T-helper 1 cell treated with Interleukin-12 subunit alpha and Interleukin-12 subunit beta and Interleukin-4 antibody, amounts not matched to agents 30 ng/mL and 1 ng/mL, for 36 hours (primary cell): ENCODE measurements around the gene CD28. TPM values are rescaled to one million over a fixed set of nuclear protein-coding genes. Genes with fewer than 3 reads are reported as not detected.

Experiments used
- intact Hi-C: fragments of 100-400 bp; cut with micrococcal nuclease; formaldehyde crosslinking; loops from one replicate; pipeline ENCODE4 v1.15.1; 2024
- total RNA-seq: library from RNA; stranded (reverse); gene quantifications from 2 replicates; pipeline ENCODE4 v1.2.3, GENCODE V29; 2022

CD28 gene
- total RNA-seq: 124 and 128 TPM in 2 replicates

- intact Hi-C loops: loop anchor here (1.0 to 5.0 kb wide), 13 partner anchors 24 to 1439 kb away; partner anchors contain the start of genes BMPR2, CARF, CYP20A1 and NBEAL1
Observed at GRCh38 chr2:203706403-203706802, at the start of gene CD28. TSS of gene CD28 (plus strand) at chr2:203706639. CDS start at chr2:203706697, 58 bp downstream.

GRCh38 chr2:203659331-203660049 is 46.9 kb upstream of the CD28 start:
- intact Hi-C loops: loop anchor here (2.0 kb wide), 1 partner anchor 61 kb away; no protein-coding TSS in a partner anchor

DNA sequence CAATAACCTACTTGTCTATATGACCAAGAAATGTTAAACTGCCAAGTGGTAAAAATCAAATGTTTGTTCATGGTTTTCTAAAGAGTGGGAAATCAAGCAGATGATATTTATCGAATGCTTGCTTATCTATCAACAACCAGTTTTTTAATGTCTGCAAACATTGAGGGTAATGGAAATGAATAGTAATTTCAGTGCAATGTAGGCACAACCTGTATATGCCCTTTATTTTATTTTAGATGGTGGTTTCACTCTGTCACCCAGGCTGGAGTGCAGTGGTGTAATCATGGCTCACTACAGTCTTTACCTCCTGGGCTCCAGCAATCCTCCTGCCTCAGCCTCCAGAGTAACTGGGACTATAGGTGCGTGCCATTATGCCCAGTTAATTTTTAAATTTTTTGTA is 46.0 kb upstream of the CD28 start:
- intact Hi-C loops: loop anchor here (2.0 kb wide), 1 partner anchor 62 kb away; no protein-coding TSS in a partner anchor

GRCh38 chr2:203661279-203661908 is 45.0 kb upstream of the CD28 start:
- intact Hi-C loops: loop anchor here (2.0 kb wide), 1 partner anchor 63 kb away; no protein-coding TSS in a partner anchor

DNA sequence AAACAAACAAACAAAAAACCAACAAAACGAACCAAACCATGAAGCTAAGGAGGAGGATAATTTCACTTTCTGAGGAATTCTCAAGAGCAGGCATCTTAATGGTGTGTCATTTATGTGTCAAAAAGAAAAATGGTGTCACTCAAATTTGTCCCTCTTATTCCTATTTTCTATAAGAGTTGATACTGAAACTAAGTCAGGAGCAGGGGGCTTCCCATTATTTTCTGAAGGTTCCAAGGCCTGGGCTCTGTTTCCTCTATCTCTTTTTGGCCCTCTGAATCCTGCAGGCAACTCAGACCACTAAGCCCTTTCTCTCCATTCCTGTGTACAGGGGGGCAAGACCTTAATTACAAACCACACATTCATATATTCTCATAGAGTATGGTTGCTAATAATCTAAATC is 44.0 kb upstream of the CD28 start:
- intact Hi-C loops: no loop called here

DNA sequence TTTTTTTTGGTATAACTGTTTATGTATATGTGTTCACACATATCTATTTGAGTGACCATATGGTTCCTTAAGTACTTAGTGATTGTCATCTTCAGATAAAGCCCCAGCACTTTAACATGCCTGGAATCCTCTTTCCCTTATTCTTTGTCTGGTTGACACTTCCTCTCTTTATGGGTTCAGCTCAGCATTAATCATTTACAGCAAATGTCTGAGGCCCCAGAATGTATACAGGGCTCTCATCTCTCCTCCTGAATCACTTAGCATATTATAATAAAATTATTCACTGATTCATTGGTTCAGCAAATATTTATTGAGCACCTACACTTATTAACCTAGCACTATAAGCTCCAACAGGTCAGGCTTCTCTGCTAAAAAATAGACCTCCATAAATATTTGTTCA is 43.5 kb upstream of the CD28 start:
- intact Hi-C loops: no loop called here

DNA sequence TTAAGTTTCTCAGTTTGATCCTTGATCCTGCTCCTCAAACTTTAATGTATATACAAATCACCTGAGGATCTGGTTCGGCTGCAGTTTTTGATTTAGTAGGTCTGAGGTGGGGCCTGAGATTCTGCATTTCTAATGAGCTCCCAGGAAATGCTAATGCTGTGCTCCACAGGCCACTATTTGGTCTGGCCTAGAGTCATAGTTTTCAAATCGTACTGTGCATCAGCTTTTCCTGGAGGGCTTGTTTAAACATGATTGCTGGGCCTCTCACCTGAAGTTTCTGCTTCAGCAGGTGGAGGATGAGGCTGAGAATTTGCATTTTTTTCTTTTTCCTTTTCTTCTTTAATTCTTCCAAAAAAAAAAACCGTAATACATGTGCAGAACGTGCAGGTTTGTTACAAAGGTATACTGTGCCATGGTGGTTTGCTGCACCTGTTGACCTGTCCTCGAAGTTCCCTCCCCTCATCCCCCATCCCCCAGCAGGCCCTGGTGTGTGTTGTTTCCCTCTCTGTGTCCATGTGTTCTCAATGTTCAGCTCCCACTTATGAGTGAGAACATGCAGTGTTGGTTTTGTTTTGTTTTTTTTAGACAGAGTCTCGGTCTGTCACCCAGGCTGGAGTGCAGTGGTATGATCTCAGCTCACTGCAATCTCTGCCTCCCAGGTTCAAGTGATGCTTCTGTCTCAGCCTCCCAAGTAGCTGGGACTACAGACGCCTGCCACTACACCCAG is 42.2 kb upstream of the CD28 start:
- intact Hi-C loops: no loop called here

DNA sequence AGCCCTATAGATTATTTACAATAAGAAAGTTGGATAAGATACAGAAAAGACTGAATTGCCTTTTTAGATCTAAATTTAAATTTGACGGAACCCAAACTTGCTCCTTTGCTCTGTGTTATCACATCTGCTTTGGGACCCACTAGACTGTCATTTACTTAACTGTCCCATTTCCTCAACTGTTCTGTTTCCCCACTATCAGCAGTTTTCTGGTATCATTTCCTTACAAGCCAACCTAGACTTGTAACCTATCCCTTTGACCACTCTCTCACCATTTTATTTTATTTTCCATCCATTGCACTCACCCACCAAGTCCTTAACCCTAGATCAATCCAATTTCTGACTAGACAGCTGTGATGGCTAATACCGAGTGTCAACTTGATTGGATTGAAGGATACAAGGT is 38.6 kb upstream of the CD28 start:
- intact Hi-C loops: no loop called here

DNA sequence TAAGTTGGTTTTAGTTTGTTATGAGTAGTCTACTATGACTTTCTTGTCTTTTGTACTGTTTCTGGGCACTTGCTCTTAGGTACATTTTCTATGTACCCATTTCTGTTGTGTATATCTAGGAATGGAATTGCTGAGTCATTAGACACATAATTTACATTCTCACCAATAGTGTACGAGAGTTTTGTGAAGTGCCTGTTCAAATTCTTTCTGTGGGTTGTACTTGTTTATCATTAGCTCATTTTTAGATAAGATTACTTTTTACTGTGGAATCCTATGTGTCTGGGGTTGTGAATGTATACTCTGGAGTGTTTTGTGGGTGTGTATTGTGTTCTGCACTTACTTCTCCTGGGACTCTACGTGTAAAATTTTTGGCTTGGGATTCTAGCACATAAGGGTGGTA is 36.6 kb upstream of the CD28 start:
- intact Hi-C loops: no loop called here

DNA sequence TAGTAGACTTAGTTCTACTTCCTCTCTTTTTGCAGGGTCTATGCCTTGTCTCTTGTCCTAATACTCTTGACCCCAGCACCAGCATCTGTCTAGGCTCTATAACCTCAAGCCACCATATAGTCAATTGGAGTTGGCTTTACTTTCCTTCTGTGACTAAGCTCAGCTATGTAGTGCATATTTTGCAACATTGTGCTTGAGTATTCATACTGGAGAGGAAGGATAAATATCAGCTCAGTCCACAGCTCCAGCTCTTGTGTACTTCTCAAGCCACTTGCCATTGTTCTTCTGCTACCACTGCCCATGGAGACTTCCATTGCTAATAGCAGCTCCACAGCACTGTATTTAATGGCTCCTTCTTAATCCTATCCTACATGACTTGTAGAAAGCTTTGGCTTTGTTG is 35.5 kb upstream of the CD28 start:
- intact Hi-C loops: no loop called here

DNA sequence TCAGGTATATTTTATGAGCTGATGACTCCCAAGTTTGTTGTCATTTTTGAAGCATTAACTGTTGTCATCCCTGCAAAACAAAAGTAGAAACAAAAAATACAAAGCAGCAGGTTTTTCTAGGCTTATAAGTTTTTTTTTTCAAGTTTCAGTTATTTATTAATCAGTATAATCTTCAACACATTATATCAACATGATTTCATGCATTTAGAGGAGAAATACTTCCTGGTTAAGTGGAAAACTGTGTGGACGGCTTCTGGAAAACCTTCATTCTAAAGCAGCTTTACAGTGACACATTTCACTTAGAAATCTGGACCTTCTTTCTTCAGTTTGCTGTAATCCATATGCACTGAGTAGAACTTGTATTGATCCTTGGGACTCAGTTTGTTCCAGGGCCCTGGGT is 34.6 kb upstream of the CD28 start:
- intact Hi-C loops: no loop called here

GRCh38 chr2:203672856-203673255 is 33.6 kb upstream of the CD28 start:
- intact Hi-C loops: no loop called here

- intact Hi-C loops: loop anchor here (1.0 kb wide), 1 partner anchor 32 kb away; the partner anchor contains the start of gene CD28
Observed at GRCh38 chr2:203673933-203674332, 32.5 kb upstream of the CD28 start.

DNA sequence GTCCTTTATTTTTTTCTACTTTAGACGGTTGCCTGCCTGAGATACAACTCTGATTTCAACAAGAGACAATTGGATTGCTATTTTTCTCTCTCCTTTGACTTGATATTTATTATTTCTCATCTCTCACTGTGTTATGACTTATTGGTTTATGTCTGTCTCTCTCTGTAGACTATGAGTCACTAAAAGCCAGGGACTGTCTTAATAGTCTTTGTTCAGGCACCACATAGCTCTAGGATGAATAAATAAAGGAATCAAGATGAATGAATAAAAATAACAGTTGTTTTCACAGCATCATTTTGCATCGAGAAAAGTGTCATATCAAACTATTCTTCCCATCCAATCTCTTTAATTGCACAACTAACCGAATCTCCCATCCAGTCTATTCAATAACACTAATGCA is 31.4 kb upstream of the CD28 start:
- intact Hi-C loops: no loop called here

DNA sequence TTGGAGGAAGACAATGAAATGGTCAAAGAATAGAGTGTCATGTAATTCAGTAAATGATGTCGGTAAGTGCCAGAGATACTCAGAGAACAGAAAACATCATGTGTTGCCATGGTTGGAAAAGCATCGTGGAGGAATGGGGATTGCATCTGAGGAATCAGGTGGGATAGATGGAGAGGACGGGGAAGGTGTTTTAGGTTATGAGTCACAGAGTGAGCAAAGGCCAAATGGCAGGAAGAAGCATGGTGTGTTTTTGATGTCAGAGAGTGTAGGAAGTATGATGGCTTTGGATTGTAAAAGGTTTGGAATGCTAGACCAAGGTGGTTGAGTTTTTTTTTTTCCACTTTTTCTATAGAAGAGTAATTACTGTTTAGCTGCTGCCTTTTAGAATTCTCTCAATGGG is 27.5 kb upstream of the CD28 start:
- intact Hi-C loops: no loop called here

DNA sequence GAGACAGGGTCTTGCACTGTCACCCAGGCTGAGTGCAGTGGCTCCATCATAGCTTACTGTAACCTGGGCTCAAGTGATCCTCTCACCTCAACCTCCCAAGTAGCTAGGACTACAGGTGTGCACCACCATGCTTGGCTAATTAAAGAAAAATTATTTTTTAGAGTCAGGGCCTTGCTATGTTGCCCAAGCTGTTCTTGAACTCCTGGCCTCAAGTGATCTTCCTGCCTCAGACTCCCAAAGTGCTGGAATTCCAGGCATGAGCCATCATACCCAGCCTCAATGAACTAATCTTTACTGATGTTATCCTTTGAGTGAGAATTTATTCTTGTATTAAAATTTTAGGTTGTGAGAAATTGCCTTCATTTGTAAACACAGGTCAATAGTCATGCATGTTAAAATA is 27.0 kb upstream of the CD28 start:
- intact Hi-C loops: no loop called here

GRCh38 chr2:203681978-203682377 is 24.5 kb upstream of the CD28 start:
- intact Hi-C loops: loop anchor here (2.0 kb wide), 1 partner anchor 13 kb away; no protein-coding TSS in a partner anchor

DNA sequence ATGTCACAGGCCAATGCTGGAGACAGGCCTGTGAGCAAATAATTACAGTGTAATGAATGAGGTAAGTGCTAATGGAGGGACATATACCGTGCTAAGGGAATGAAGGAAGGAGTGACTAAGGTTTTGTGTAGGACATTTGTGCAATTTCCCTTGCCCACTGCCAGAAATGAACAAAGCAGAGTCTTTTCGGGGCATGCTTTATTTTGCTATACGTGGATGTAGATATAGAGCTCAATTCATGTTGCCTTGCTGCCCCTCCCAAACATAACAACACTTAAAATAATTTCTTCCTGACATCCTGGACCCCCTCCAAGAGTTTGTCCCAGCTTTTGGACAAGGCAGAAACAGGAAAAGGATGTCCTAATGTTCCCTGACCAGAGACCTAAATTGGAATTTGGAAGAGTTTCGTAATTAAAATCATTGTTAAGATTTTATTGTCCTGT is 23.7 kb upstream of the CD28 start:
- intact Hi-C loops: no loop called here

DNA sequence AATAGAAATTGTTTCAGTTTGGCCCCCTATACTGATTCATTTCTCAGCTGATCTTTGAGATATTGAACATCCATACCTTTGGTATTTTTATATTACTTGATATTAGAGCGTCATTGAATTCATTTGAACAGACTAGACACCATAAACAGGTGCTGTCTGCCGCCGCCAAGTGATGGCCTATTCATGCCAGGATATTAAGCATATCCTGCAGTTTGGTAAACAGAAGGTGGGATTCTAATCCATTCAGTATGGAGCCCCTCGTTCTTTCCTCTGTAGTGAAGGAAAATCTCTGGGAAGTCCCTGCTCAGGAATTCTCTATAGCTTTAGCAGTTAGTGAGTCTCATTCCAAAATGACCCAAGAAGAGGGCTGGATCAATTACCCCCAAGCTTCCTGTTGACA is 23.0 kb upstream of the CD28 start:
- intact Hi-C loops: no loop called here

- intact Hi-C loops: no loop called here
Observed at GRCh38 chr2:203683932-203684556, 22.4 kb upstream of the CD28 start.

GRCh38 chr2:203685081-203685621 is 21.3 kb upstream of the CD28 start:
- intact Hi-C loops: no loop called here
